Ishikawa (cell line): Measurements from ENCODE around the gene BOLL.

Experiments used
- CEBPB ChIP-seq: IDR thresholded peaks from 2 replicates; pipeline ENCODE4 v1.6.1; 2012
- CREB1 ChIP-seq: IDR thresholded peaks from 2 replicates; pipeline ENCODE4 v1.6.1; 2012; ENCODE audit warnings: low read depth
- EGR1 ChIP-seq: IDR thresholded peaks from 2 replicates; pipeline ENCODE4 v1.6.1; 2012
- EP300 ChIP-seq: IDR thresholded peaks from 2 replicates; pipeline ENCODE4 v1.6.1; 2012; ENCODE audit warnings: borderline replicate concordance
- FOXM1 ChIP-seq: IDR thresholded peaks from 2 replicates; pipeline ENCODE4 v1.6.1; 2012; ENCODE audit warnings: low read depth, borderline replicate concordance
- NFIC ChIP-seq: IDR thresholded peaks from 2 replicates; pipeline ENCODE4 v1.6.1; 2012
- RAD21 ChIP-seq: IDR thresholded peaks from 2 replicates; pipeline ENCODE4 v1.6.1; 2012; ENCODE audit warnings: low read depth
- TAF1 ChIP-seq: IDR thresholded peaks from 2 replicates; pipeline ENCODE4 v1.6.1; 2012; ENCODE audit warnings: low read depth, mild to moderate bottlenecking
- TCF12 ChIP-seq: IDR thresholded peaks from 2 replicates; pipeline ENCODE4 v1.6.1; 2012; ENCODE audit warnings: low read depth
- TEAD4 ChIP-seq: IDR thresholded peaks from 2 replicates; pipeline ENCODE4 v1.6.1; 2012
- YY1 ChIP-seq: IDR thresholded peaks from 2 replicates; pipeline ENCODE4 v1.6.1; 2012; ENCODE audit warnings: low read depth
- ZBTB7A ChIP-seq: IDR thresholded peaks from 2 replicates; pipeline ENCODE4 v1.6.1; 2012; ENCODE audit warnings: low read depth
- TF ChIP-seq, protein P1 (sequence below): IDR thresholded peaks from 2 replicates; pipeline ENCODE4 v1.6.1; 2012
- TF ChIP-seq, protein P2 (sequence below): IDR thresholded peaks from 2 replicates; pipeline ENCODE4 v1.6.1; 2012; ENCODE audit warnings: low read depth, mild to moderate bottlenecking
- TF ChIP-seq, protein P3 (sequence below): IDR thresholded peaks from 2 replicates; pipeline ENCODE4 v1.6.1; 2012

BOLL gene

DNA sequence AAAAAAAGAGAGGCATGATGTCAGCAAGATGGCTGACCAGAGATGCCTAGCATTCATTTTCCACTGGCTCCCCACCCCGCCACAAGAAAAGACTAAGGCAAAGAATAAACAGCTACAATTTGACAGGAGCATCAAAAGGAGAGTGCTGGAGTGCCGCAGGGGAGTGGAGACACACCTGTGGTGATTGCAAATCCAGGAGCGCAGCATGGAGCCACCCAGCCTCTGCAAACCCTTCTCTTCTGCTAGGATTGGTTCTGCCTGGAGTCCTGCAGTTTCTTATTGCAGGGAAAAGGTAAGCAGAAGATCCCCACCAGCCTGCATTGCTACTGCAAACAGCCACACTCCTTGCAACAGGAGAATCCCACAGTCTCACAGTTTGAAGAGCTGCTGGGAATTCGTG, 26.1 kb downstream of the BOLL start:
- TF ChIP-seq EP300 (no peak), TAF1 (no peak), CEBPB (no peak), NFIC (no peak), CREB1 (no peak), TEAD4 (no peak), RAD21 (no peak), ZBTB7A (no peak), EGR1 (no peak), YY1 (no peak), FOXM1 (no peak), TCF12 (no peak)
- TF ChIP-seq, protein P1, sequence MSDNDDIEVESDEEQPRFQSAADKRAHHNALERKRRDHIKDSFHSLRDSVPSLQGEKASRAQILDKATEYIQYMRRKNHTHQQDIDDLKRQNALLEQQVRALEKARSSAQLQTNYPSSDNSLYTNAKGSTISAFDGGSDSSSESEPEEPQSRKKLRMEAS, result no peak
- TF ChIP-seq, protein P2, sequence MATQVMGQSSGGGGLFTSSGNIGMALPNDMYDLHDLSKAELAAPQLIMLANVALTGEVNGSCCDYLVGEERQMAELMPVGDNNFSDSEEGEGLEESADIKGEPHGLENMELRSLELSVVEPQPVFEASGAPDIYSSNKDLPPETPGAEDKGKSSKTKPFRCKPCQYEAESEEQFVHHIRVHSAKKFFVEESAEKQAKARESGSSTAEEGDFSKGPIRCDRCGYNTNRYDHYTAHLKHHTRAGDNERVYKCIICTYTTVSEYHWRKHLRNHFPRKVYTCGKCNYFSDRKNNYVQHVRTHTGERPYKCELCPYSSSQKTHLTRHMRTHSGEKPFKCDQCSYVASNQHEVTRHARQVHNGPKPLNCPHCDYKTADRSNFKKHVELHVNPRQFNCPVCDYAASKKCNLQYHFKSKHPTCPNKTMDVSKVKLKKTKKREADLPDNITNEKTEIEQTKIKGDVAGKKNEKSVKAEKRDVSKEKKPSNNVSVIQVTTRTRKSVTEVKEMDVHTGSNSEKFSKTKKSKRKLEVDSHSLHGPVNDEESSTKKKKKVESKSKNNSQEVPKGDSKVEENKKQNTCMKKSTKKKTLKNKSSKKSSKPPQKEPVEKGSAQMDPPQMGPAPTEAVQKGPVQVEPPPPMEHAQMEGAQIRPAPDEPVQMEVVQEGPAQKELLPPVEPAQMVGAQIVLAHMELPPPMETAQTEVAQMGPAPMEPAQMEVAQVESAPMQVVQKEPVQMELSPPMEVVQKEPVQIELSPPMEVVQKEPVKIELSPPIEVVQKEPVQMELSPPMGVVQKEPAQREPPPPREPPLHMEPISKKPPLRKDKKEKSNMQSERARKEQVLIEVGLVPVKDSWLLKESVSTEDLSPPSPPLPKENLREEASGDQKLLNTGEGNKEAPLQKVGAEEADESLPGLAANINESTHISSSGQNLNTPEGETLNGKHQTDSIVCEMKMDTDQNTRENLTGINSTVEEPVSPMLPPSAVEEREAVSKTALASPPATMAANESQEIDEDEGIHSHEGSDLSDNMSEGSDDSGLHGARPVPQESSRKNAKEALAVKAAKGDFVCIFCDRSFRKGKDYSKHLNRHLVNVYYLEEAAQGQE, result no peak
- TF ChIP-seq, protein P3, sequence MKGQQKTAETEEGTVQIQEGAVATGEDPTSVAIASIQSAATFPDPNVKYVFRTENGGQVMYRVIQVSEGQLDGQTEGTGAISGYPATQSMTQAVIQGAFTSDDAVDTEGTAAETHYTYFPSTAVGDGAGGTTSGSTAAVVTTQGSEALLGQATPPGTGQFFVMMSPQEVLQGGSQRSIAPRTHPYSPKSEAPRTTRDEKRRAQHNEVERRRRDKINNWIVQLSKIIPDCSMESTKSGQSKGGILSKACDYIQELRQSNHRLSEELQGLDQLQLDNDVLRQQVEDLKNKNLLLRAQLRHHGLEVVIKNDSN, result no peak

DNA sequence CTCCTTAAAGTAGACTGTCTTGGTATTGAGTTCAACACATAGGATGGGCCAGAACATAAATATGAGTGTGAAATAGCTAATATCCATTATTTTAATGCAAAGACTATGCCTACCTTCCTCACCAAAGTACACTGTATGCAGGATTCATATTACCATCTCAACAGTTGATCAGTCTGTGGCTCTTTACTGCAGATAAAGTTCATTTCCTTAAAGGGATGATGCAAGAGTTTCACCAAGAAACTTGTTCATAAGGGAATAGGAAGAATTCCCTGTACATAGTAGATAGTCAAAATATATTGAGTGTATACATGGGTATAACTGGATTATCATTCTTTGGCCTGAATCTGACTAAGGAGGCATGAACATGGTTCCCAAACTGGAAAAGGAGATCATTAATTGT, 44.9 kb downstream of the BOLL start:
- TF ChIP-seq CEBPB (no peak), EP300 (no peak), TEAD4 (no peak), ZBTB7A (no peak), CREB1 (no peak), EGR1 (no peak), YY1 (no peak), NFIC (no peak), RAD21 (no peak), FOXM1 (no peak)
- TF ChIP-seq, protein P1, result no peak
- TF ChIP-seq, protein P3, result no peak
- TF ChIP-seq, protein P2, result no peak

DNA sequence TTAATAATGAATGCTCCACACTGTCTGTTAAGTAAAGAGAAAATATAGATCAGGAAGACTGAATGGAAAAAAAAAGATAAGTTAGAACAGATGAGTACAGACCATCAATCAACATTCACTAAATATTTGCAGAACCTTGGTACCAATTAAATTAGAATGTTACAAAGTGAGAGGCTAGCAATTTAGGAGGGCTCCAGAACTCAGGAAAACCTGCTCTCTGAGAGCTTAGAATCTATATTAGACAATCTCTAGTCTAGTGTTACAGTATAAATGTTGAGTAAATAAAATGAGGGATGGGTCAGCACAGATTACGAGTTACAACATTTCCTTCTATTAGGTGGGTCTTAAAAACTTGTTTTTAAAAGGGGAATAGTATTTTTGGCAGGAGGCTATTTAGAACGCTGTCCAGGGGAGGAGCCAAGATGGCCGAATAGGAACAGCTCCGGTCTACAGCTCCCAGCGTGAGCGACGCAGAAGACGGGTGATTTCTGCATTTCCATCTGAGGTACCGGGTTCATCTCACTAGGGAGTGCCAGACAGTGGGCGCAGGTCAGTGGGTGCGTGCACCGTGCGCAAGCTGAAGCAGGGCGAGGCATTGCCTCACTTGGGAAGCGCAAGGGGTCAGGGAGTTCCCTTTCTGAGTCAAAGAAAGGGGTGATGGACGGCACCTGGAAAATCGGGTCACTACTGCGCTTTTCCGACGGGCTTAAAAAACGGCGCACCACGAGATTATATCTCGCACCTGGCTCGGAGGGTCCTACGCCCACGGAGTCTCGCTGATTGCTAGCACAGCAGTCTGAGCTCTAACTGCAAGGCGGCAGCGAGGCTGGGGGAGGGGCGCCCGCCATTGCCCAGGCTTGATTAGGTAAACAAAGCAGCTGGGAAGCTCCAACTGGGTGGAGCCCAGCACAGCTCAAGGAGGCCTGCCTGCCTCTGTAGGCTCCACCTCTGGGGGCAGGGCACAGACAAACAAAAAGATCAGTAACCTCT, 56.3 kb downstream of the BOLL start:
- TF ChIP-seq YY1, result peak; percentile 60; the same call in 1 of the 2 replicates

DNA sequence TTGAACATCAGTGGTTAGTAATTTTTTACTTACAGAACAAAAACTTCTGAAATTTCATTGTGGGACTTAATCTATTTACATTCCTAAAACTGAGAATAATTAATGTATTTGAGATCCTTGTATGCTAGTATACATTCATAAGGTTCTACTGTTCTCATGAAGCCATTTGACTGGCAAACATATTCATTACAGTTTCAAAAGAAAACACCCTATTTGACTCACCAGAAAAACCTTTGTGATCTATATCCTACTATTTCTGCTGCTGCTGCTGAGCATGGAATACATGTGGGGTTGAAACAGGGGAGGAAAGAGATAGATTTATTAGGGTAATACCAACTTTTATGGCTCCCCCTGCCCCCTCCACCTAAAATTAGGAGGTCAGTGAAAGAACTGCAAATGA, 58.1 kb downstream of the BOLL start:
- TF ChIP-seq TEAD4 (no peak), EP300 (no peak), RAD21 (no peak), NFIC (no peak), TAF1 (no peak), FOXM1 (no peak), ZBTB7A (no peak)

DNA sequence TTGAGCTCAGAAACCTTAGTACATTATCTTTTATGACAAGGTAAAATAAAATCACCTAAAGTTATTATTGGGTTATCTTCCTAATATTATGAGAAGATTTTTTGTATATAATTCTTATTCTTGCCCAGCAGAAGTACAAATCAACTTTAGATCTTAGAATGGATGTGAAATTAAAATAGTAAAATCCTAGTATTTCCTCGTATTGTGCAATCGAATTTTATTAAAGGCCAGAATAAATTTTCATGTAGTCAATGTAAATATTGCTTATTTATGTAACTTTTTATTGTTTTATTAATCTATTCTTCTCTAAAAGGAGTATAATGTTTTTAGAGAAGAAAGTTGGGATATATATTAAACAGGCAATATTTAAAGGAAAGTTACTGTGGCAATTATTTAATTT, 67.3 kb downstream of the BOLL start:
- TF ChIP-seq, protein P2, result no peak
- TF ChIP-seq, protein P1, result no peak
- TF ChIP-seq NFIC, result no peak
